ENCODE data around the gene CCER1. TPM values are rescaled to one million over a fixed set of nuclear protein-coding genes. Genes with fewer than 3 reads are reported as not detected.
A peak's percentile ranks its signal among the peaks of the same experiment; 100 is the strongest.

The CCER1 gene
- total and polyA plus RNA-seq, 5 donors = not detected

DNA sequence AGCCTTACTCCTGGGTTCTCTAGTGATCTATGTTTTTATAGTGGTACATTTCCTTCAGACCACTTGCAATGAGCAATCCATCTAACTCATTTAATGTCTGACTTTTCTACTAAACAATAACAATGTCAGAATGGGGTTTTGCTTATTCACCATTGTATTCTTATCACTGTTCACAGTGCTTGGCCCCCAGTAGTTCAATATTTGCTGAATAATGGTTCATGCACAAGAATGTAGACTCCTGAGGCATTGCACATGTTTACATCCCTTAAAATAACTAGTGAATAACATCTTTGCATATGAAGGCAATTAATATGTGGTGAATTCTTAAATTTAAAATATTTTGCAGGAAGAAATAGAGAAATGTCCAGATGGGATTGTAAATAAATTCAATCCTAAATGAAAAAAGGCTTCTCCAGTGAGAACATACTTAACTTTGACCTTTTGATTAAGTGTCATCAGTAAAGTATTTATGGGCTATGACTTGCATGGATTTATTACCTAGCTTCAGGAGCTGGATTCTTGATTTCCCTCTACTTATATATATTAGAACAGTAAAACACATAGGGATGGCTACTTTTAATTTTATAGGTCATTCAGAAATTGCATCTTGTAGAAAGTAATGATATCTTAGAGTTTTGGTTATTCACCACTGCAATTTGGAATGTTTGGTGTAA lies 3.4 kb downstream of the CCER1 start:
- intact Hi-C loops (cut with DNase I) = no loop called here
- Histone ChIP-seq H3K27me3 (ENCODE audit: control insufficient read depth, insufficient read depth) (no peaks in the 10 kb centered on the region), H3K27ac (ENCODE audit: low read length) (no peak overlapping the region), H3K9me3 (ENCODE audit: control insufficient read depth, low read length) (no peaks in the 10 kb centered on the region), H3K4me1 (ENCODE audit: control insufficient read depth, insufficient read depth, low read length) (no peaks in the 10 kb centered on the region), H3K4me3 (ENCODE audit: low read length) (no peak overlapping the region)
- ATAC-seq = no peak
- DNase-seq = no peak

DNA sequence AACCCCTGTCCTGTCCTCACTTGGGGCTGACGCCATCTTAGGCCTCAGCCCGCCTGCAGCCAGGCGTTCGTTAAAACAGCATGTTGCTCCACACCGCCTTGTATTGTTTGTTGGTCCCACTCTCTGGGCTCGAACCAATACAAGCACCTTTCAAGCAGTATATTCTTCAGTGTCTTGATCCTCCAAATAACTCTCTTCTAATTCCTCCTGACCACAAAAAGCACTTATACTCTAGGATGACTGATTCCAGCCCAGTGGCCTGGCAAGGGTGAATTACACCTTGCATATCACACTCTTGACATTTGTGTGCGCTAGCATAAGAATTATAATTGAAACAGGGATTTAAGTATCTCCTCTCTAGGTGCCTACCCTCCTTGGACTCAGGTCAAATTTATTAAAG lies 7.1 kb downstream of the CCER1 start:
- no peak for ATAC-seq
- WGBS = 98% methylated on average over 7 of the region's 7 CpGs
- H3K4me3 ChIP-seq (ENCODE audit: low read length) = no peak overlapping the region

DNA sequence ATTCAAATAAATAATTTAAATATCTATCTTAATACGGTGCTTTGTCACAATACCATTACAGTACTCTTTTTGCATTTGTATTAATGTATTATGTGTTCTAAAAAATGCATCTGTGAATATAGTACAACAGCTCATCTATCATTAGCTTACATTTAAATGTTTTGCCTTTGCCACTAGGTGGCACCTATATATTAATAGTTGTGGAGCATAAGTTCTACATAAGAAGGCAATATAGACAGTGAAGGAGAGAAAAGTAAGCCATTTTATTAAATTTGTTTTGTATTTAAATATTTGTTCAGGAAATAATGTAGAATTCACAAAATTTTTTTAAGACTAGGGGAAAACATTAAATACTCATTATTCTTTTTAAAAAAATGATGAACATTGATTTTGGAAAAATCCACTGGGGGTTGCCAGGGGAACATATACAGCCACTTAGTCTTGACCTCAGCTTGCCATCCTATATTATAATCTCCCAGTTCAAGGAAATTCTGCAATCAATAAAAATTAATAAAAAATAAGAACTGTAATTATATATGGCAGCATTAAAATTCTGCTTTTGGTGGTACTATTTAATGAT lies 9.8 kb downstream of the CCER1 start:
- H3K27me3 ChIP-seq (ENCODE audit: control insufficient read depth, insufficient read depth) = no peaks in the 10 kb centered on the region
- H3K27ac ChIP-seq (ENCODE audit: low read length) = no peak overlapping the region
- WGBS = 46% methylated on average over 1 of the region's 1 CpG
- no peaks in the 10 kb centered on the region for H3K9me3 ChIP-seq (ENCODE audit: control insufficient read depth, low read length)
- intact Hi-C loops (cut with DNase I) = no loop called here
- ATAC-seq (no peak), DNase-seq (no peak)
- no peak overlapping the region for H3K4me3 ChIP-seq (ENCODE audit: low read length)
- H3K4me1 ChIP-seq (ENCODE audit: control insufficient read depth, insufficient read depth, low read length) = no peaks in the 10 kb centered on the region

More for the DNA sequence above, 7.1 kb downstream of the CCER1 start:
- Histone ChIP-seq H3K9me3 (ENCODE audit: control insufficient read depth, low read length) (no peaks in the 10 kb centered on the region), H3K27me3 (ENCODE audit: control insufficient read depth, insufficient read depth) (no peaks in the 10 kb centered on the region), H3K4me1 (ENCODE audit: control insufficient read depth, insufficient read depth, low read length) (no peaks in the 10 kb centered on the region), H3K27ac (ENCODE audit: low read length) (no peak overlapping the region)
- intact Hi-C loops (cut with DNase I) = no loop called here
- no peak for DNase-seq

DNA sequence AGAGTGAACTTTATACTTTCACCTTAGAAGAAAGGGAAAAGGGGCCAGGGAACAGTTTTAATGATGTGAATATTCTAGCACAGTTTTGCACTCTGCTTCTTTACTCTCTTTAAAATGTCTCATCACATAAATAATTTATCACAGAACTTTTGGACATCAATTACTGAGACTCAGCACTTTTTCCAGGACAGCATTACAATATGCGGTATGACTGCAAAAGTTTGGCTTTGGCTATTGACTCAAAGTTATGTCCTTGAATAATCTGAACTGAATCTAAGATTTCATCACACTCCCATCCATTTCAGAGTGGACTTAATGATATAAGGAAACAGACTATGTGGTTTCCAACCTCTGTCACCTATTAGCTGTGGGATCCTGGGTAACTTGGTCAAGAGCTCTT lies 11.7 kb downstream of the CCER1 start:
- intact Hi-C loops (cut with DNase I) = no loop called here
- WGBS = 94% methylated on average over 1 of the region's 1 CpG
- no peak overlapping the region for H3K27ac ChIP-seq (ENCODE audit: low read length)
- H3K4me1 ChIP-seq (ENCODE audit: control insufficient read depth, insufficient read depth, low read length) = no peaks in the 10 kb centered on the region
- H3K9me3 ChIP-seq (ENCODE audit: control insufficient read depth, low read length) = no peaks in the 10 kb centered on the region
- no peak for ATAC-seq
- no peak overlapping the region for H3K4me3 ChIP-seq (ENCODE audit: low read length)
- no peak for DNase-seq
- H3K27me3 ChIP-seq (ENCODE audit: control insufficient read depth, insufficient read depth) = no peaks in the 10 kb centered on the region

DNA sequence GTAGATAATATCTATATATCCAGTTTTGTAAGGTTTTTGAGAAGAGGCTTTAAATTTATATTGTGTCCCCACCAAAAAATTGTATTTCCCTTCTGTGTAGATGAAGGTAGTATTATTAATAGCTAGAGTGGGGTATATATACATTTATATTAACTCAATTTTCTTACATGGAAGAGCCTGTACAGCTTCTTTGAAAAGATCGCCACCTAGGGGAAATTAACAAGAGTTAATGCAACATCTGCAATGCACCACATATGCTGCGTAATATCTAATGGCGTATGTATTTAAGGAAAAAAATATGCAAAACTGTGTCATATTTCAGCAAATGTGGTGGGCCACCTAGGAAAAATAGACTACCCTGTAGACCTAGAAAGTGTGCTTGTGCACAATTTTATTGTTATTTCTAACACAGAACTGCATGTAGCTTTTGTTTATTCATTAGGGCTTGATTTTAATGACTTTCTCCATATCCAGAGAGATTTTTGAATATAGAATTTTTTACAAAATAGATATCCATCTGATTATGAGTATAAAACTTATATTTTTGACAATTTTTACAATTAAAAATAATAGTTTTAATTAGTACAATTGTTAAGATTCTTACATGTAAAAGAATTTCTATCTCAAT lies 14.0 kb downstream of the CCER1 start:
- Histone ChIP-seq H3K27me3 (ENCODE audit: control insufficient read depth, insufficient read depth) (no peaks in the 10 kb centered on the region), H3K9me3 (ENCODE audit: control insufficient read depth, low read length) (no peaks in the 10 kb centered on the region), H3K4me1 (ENCODE audit: control insufficient read depth, insufficient read depth, low read length) (no peaks in the 10 kb centered on the region), H3K4me3 (ENCODE audit: low read length) (no peak overlapping the region), H3K27ac (ENCODE audit: low read length) (no peak overlapping the region)
- WGBS = 60% methylated on average over 3 of the region's 3 CpGs
- DNase-seq (no peak), ATAC-seq (no peak)
- intact Hi-C loops (cut with DNase I) = no loop called here

DNA sequence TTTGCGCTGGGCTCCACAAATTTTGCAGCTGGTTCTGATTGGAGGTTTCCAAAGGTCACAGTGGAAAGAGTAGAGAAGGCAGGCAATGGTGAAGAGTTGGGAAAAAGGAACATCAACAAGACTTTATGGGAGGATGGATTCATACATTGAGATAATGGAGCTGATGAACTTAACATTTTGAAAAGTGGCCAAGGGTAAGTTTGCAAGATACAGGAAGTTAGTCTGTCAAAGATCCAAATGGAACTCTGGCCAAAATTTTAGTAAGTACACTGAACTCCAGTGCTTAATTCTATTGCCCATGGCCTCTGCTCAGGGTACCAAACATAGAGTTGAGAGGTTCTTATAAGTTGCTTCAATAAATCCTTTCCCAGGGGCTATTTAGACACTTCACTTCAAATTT lies 15.6 kb downstream of the CCER1 start:
- Histone ChIP-seq H3K4me3 (ENCODE audit: low read length) (no peak overlapping the region), H3K27me3 (ENCODE audit: control insufficient read depth, insufficient read depth) (no peaks in the 10 kb centered on the region), H3K9me3 (ENCODE audit: control insufficient read depth, low read length) (no peaks in the 10 kb centered on the region), H3K27ac (ENCODE audit: low read length) (no peak overlapping the region), H3K4me1 (ENCODE audit: control insufficient read depth, insufficient read depth, low read length) (no peaks in the 10 kb centered on the region)
- ATAC-seq = no peak
- intact Hi-C loops (cut with DNase I) = no loop called here
- WGBS = 68% methylated on average over 1 of the region's 1 CpG
- no peak for DNase-seq

DNA sequence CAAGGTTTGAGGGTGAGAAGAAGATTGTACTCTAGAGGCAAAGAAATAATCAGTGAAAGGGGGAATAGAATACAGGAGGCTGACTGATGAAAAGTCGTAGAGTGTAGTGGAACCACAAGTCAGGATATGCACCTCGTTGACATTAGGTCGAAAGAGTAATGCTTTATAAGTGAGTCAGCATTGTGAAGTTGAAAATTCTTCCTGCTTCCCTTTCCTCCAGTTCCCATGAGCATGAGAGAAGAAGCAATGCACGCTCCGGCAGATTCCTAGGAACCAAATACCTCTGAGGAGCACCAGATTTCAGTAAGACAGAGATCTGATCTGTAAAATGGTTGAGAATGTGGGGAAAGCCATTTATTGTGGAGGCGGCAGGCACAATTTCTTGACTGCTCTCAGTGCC lies 16.5 kb downstream of the CCER1 start:
- H3K27ac ChIP-seq (ENCODE audit: low read length) = no peak overlapping the region
- no peaks in the 10 kb centered on the region for H3K4me1 ChIP-seq (ENCODE audit: control insufficient read depth, insufficient read depth, low read length)
- DNase-seq = no peak
- WGBS = 65% methylated on average over 6 of the region's 6 CpGs
- H3K27me3 ChIP-seq (ENCODE audit: control insufficient read depth, insufficient read depth) = no peaks in the 10 kb centered on the region
- no peak overlapping the region for H3K4me3 ChIP-seq (ENCODE audit: low read length)
- H3K9me3 ChIP-seq (ENCODE audit: control insufficient read depth, low read length) = no peaks in the 10 kb centered on the region
- intact Hi-C loops (cut with DNase I) = no loop called here
- no peak for ATAC-seq

DNA sequence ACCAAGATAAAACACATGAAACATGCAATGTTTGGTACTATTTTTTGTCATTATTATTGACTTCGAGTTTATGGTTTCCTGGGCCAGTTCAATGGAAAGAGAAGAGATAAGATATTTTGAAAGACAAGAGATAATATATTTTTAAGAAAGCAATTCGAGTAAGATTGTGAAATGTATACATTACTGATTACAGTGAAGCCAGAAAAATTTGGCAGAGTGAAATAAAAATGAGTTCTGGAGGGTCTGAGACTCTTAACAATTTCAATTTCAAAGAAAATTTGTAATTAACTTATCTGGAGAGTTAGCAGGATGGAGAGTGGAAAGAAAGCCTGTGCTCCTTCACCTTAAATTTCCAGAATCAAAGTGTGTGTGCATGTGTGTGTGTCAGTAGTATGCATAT lies 17.3 kb downstream of the CCER1 start:
- no peaks in the 10 kb centered on the region for H3K27me3 ChIP-seq (ENCODE audit: control insufficient read depth, insufficient read depth)
- no peaks in the 10 kb centered on the region for H3K4me1 ChIP-seq (ENCODE audit: control insufficient read depth, insufficient read depth, low read length)
- WGBS = 64% methylated on average over 2 of the region's 2 CpGs
- H3K9me3 ChIP-seq (ENCODE audit: control insufficient read depth, low read length) = no peaks in the 10 kb centered on the region
- ATAC-seq (no peak), DNase-seq (no peak)
- no peak overlapping the region for H3K4me3 ChIP-seq (ENCODE audit: low read length)
- intact Hi-C loops (cut with DNase I) = no loop called here
- no peak overlapping the region for H3K27ac ChIP-seq (ENCODE audit: low read length)

DNA sequence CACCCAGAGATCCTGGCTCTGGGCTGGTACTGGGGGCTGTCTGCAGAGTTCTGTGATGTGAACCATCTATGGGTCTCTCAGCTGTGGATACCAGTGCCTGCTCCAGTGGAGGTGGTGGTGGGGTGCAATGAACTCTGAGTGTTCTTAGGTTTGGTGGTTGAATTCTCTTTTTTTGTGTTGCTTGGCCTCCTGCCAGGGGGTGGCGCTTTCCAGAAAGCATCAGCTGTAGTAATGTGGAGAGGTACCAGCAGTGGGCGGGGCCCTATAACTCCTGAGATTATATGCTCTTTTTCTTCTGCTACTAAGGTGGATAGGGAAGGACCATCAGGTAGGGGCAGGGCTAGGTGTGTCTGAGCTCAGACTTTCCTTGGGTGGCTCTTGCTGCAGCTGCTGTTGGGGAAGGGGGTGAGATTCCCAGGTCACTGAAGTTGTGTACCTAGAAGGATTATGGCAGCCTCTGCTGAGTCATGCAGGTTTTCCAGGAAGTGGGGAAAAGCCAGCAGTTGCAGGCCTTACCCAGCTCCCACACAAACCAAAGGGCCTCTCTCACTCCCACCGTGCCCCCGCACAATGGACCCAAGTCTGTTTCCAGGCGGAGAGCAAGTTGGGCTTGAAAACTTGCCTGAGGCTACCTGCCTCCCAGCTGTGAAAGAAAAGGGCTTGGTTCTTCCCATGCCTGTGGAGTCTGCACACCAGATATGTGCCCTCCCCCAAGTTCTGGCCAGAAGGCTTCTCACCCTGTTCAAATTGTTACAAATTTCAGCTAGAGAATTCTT lies 18.6 kb downstream of the CCER1 start:
- peak in 1 of 3 donors; percentile 35 for DNase-seq

DNA sequence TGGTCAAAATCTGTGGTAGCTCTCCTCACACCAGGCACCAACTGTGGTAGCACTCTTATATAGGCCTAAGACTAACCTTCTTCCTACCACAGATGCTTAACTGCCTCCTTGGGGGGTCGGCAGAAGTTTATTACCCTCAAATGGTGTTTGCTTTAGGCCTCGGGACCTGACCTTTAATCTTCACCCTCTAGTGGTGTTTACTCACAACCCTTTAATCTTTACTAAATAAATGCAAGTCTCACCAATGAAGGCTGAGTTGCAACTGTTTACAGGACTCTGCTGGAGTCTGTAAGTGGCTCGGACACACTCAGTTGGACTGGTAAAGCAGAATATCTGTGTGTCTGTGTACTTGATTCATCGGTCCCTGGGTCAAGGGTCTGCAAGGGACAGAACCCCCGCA lies 29.4 kb downstream of the CCER1 start:
- no peak overlapping the region for H3K4me3 ChIP-seq (ENCODE audit: low read length)
- no peak overlapping the region for H3K27ac ChIP-seq (ENCODE audit: low read length)
- H3K9me3 ChIP-seq (ENCODE audit: control insufficient read depth, low read length) = no peaks in the 10 kb centered on the region
- DNase-seq (no peak), ATAC-seq (no peak)
- peaks cover 1% of the 10 kb centered on the region for H3K4me1 ChIP-seq (ENCODE audit: control insufficient read depth, insufficient read depth, low read length)
- intact Hi-C loops (cut with DNase I) = no loop called here
- 92% methylated on average over 5 of the region's 5 CpGs for WGBS
- no peaks in the 10 kb centered on the region for H3K27me3 ChIP-seq (ENCODE audit: control insufficient read depth, insufficient read depth)

More for the DNA sequence above, 18.6 kb downstream of the CCER1 start:
- ATAC-seq = no peak
- intact Hi-C loops (cut with DNase I) = no loop called here
- Histone ChIP-seq H3K27me3 (ENCODE audit: control insufficient read depth, insufficient read depth) (no peaks in the 10 kb centered on the region), H3K4me3 (ENCODE audit: low read length) (no peak overlapping the region), H3K9me3 (ENCODE audit: control insufficient read depth, low read length) (no peaks in the 10 kb centered on the region), H3K27ac (ENCODE audit: low read length) (no peak overlapping the region), H3K4me1 (ENCODE audit: control insufficient read depth, insufficient read depth, low read length) (no peaks in the 10 kb centered on the region)
- 95% methylated on average over 5 of the region's 5 CpGs for WGBS

DNA sequence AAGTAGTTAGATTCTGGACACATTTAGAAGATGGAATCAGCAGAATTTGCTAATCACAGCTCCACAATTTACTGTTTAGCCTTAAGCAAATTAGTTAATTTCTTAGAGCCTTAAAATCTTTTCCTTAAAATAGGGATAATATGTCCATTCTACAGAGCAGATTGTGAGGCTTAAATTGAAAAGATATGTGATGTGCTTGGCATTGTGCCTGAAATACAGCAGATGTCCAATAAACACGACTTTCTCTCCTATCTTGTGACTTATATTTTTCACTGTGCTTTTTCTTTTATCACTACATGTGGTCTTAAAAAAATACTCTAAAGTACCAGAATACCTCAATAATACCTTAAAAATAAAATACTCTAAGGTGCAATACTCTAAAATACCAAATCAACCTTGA lies 30.6 kb downstream of the CCER1 start:
- 45% methylated on average over 1 of the region's 1 CpG for WGBS

More for the DNA sequence above, 30.6 kb downstream of the CCER1 start:
- no peak for DNase-seq
- Histone ChIP-seq H3K27me3 (ENCODE audit: control insufficient read depth, insufficient read depth) (no peaks in the 10 kb centered on the region), H3K4me1 (ENCODE audit: control insufficient read depth, insufficient read depth, low read length) (peaks cover 1% of the 10 kb centered on the region), H3K9me3 (ENCODE audit: control insufficient read depth, low read length) (no peaks in the 10 kb centered on the region), H3K27ac (ENCODE audit: low read length) (no peak overlapping the region), H3K4me3 (ENCODE audit: low read length) (no peak overlapping the region)
- intact Hi-C loops (cut with DNase I) = no loop called here
- no peak for ATAC-seq

Measured in right cardiac atrium (tissue), 5 donors.